NCI-H1436 (cell line): ENCODE data around the gene BCAS1.
"Not testable (repeated sequence)": the region's sequence is repeated elsewhere in the genome, so short reads cannot be mapped to it uniquely, and the experiment has no call there.

Source experiments
- DNase-seq: peaks from one replicate; lab custom pipeline; 2025; lab: John Stamatoyannopoulos, UW

BCAS1 gene

GRCh38 chr20:54019585-54019984, 50.8 kb downstream of the BCAS1 start:
- DNase-seq, result no peak

- no peak for DNase-seq
These were observed 51.3 kb downstream of the BCAS1 start for GRCh38 chr20:54019127-54019526.

- no peak for DNase-seq
These were observed 52.5 kb downstream of the BCAS1 start for GRCh38 chr20:54017846-54018245.

- DNase-seq, result no peak
These were observed 54.9 kb downstream of the BCAS1 start for GRCh38 chr20:54015496-54015895.

GRCh38 chr20:54014293-54014926, 56.0 kb downstream of the BCAS1 start:
- DNase-seq, result no peak

- no peak for DNase-seq
These were observed 56.9 kb downstream of the BCAS1 start for GRCh38 chr20:54013471-54013870.

GRCh38 chr20:54011346-54011745, 59.0 kb downstream of the BCAS1 start:
- DNase-seq, result no peak

GRCh38 chr20:54006216-54006615, 64.2 kb downstream of the BCAS1 start:
- not testable (repeated sequence) for DNase-seq

GRCh38 chr20:54005524-54005923, 64.9 kb downstream of the BCAS1 start:
- no peak for DNase-seq

GRCh38 chr20:54004445-54004844, 65.9 kb downstream of the BCAS1 start:
- no peak for DNase-seq

- DNase-seq, result no peak
These were observed 67.7 kb downstream of the BCAS1 start for GRCh38 chr20:54002741-54003140.

- DNase-seq, result no peak
These were observed 68.3 kb downstream of the BCAS1 start for GRCh38 chr20:54002056-54002575.

- no peak for DNase-seq
These were observed 69.5 kb downstream of the BCAS1 start for GRCh38 chr20:54000914-54001313.

- no peak for DNase-seq
These were observed 70.1 kb downstream of the BCAS1 start for GRCh38 chr20:54000262-54000661.

GRCh38 chr20:53999077-53999476, 71.3 kb downstream of the BCAS1 start:
- DNase-seq, result no peak

- no peak for DNase-seq
These were observed 73.6 kb downstream of the BCAS1 start for GRCh38 chr20:53996584-53997486.

- DNase-seq, result no peak
These were observed 74.4 kb downstream of the BCAS1 start for GRCh38 chr20:53995949-53996348.

- no peak for DNase-seq
These were observed 76.3 kb downstream of the BCAS1 start for GRCh38 chr20:53994088-53994487.

GRCh38 chr20:53993310-53993709, 77.1 kb downstream of the BCAS1 start:
- no peak for DNase-seq

- DNase-seq, result no peak
These were observed 79.5 kb downstream of the BCAS1 start for GRCh38 chr20:53990768-53991450.

GRCh38 chr20:53990003-53990402, 80.4 kb downstream of the BCAS1 start:
- no peak for DNase-seq

GRCh38 chr20:53989401-53989800, 81.0 kb downstream of the BCAS1 start:
- DNase-seq, result no peak
